ENCODE measurements around the gene SLC16A10. TPM values are rescaled to one million over a fixed set of nuclear protein-coding genes. Genes with fewer than 3 reads are reported as not detected.

Gene SLC16A10
- total and polyA plus RNA-seq, 2 of the 13 experiments (the other 11 are each of a cell fraction or from before 2014, with no cell fraction given) = 8.2 to 20.1 TPM

GRCh38 chr6:111259089-111259831, 172.0 kb downstream of the SLC16A10 start (continued):
- TF ChIP-seq ZNF609 (CRISPR knock-in tag; IDR thresholded peaks at IDR 0.05; ENCODE audit: borderline replicate concordance) (peak; percentile 36; the same call in 1 of the 2 replicates), CSRNP1 (CRISPR knock-in tag; IDR thresholded peaks at IDR 0.05) (peak; percentile 81), ZNF747 (CRISPR knock-in tag; IDR thresholded peaks at IDR 0.05; ENCODE audit: borderline replicate concordance) (no peak), ZNF326 (CRISPR knock-in tag; IDR thresholded peaks at IDR 0.05; ENCODE audit: borderline replicate concordance) (no peak), ZNF407 (CRISPR knock-in tag; IDR thresholded peaks at IDR 0.05; ENCODE audit: not compliant biosample characterization) (no peak), KDM5B (CRISPR knock-in tag; IDR thresholded peaks at IDR 0.05; ENCODE audit: borderline replicate concordance) (peak; percentile 94), RAD51 (IDR thresholded peaks at IDR 0.05; ENCODE audit: borderline replicate concordance) (peak; percentile 92), RBAK (CRISPR knock-in tag; IDR thresholded peaks at IDR 0.05) (no peak), ZFYVE20 (CRISPR knock-in tag; IDR thresholded peaks at IDR 0.05; ENCODE audit: borderline replicate concordance, low read depth) (no peak), BRD4 (CRISPR knock-in tag; IDR thresholded peaks at IDR 0.05) (no peak), ZNF772 (CRISPR knock-in tag; IDR thresholded peaks at IDR 0.05) (peak; percentile 68; the same call in 1 of the 2 replicates)
